MM.1S (cell line): ENCODE data around the gene KRT75.
"Not testable (repeated sequence)": the region's sequence is repeated elsewhere in the genome, so short reads cannot be mapped to it uniquely, and the experiment has no call there.

Source experiments
- DNase-seq: peaks from one replicate; pipeline ENCODE4 v3.0.0-alpha.2; 2015
- H2AFZ ChIP-seq: fragments of 300-600 bp; sonication (generic); 2 replicates; pipeline ENCODE4 v1.6.0; 2016; ENCODE audit warnings: antibody characterized with exemption, low read length
- H3F3A ChIP-seq: fragments of 300-600 bp; sonication (generic); 2 replicates; pipeline ENCODE4 v1.6.1; 2016; ENCODE audit warnings: mild to moderate bottlenecking, antibody characterized with exemption, low read length, moderate library complexity, mixed read lengths; ENCODE audit not compliant: insufficient read depth
- H3K27ac ChIP-seq: fragments of 300-600 bp; sonication (generic); 2 replicates; pipeline ENCODE4 v1.5.1; 2016; ENCODE audit warnings: mild to moderate bottlenecking, low read length
- H3K27me3 ChIP-seq: fragments of 300-600 bp; sonication (generic); replicated peaks from 2 replicates; pipeline ENCODE4 v1.6.0; 2016; ENCODE audit warnings: low read length; ENCODE audit not compliant: insufficient read depth
- H3K36me3 ChIP-seq: fragments of 300-600 bp; sonication (generic); replicated peaks from 2 replicates; pipeline ENCODE4 v1.6.1; 2016; ENCODE audit warnings: mild to moderate bottlenecking, low read length, mixed read lengths; ENCODE audit not compliant: insufficient read depth
- H3K4me1 ChIP-seq: fragments of 300-600 bp; sonication (generic); 2 replicates; pipeline ENCODE4 v1.6.1; 2016; ENCODE audit warnings: low read length, mixed read lengths
- H3K4me2 ChIP-seq: fragments of 300-600 bp; sonication (generic); 2 replicates; pipeline ENCODE4 v1.6.0; 2016; ENCODE audit warnings: low read depth, low read length
- H3K4me3 ChIP-seq: fragments of 300-600 bp; sonication (generic); 2 replicates; pipeline ENCODE4 v1.5.1; 2016; ENCODE audit warnings: low read length, mixed read lengths
- H3K79me2 ChIP-seq: fragments of 300-600 bp; sonication (generic); 2 replicates; pipeline ENCODE4 v1.6.1; 2016; ENCODE audit warnings: mixed run types, low read length, mixed read lengths
- H3K9ac ChIP-seq: fragments of 300-600 bp; sonication (generic); 2 replicates; pipeline ENCODE4 v1.6.1; 2016; ENCODE audit warnings: low read length, mixed read lengths
- H3K9me2 ChIP-seq: fragments of 300-600 bp; sonication (generic); replicated peaks from 2 replicates; pipeline ENCODE4 v1.6.1; 2016; ENCODE audit warnings: mild to moderate bottlenecking, low read length, mixed read lengths; ENCODE audit not compliant: insufficient read depth
- H3K9me3 ChIP-seq: fragments of 300-600 bp; sonication (generic); replicated peaks from 2 replicates; pipeline ENCODE4 v1.6.1; 2016; ENCODE audit warnings: mild to moderate bottlenecking, low read length, mixed read lengths; ENCODE audit not compliant: insufficient read depth
- H4K20me1 ChIP-seq: fragments of 300-600 bp; sonication (generic); 2 replicates; pipeline ENCODE4 v1.6.1; 2016; ENCODE audit warnings: mild to moderate bottlenecking, low read length, moderate library complexity, mixed read lengths; ENCODE audit not compliant: insufficient read depth
- EZH2 ChIP-seq: fragments of 300-600 bp; sonication (generic); optimal IDR thresholded peaks from 2 replicates; pipeline ENCODE3; 2017; ENCODE audit warnings: low read depth, mild to moderate bottlenecking, antibody characterized with exemption, low read length, mixed read lengths
- EZH2phosphoT487 ChIP-seq: fragments of 300-600 bp; sonication (generic); IDR thresholded peaks from 2 replicates; pipeline ENCODE4 v1.6.1; 2018; ENCODE audit warnings: antibody characterized with exemption, low read length
- TF ChIP-seq, protein P1 (sequence below): fragments of 300-600 bp; sonication (generic); IDR thresholded peaks from 2 replicates; pipeline ENCODE4 v1.5.1; 2016; ENCODE audit warnings: antibody characterized with exemption, low read length, mixed read lengths

KRT75 gene

GRCh38 chr12:52448228-52448627, 14.1 kb upstream of the KRT75 start:
- H3K4me2 ChIP-seq = no peak overlapping the region
- no peak overlapping the region for H2AFZ ChIP-seq
- H3K36me3 ChIP-seq = no peaks in the 10 kb centered on the region
- no peaks in the 10 kb centered on the region for H3K79me2 ChIP-seq
- H3K9me3 ChIP-seq = no peaks in the 10 kb centered on the region
- no peaks in the 10 kb centered on the region for H3K9me2 ChIP-seq
- H3K4me3 ChIP-seq = no peak overlapping the region
- H4K20me1 ChIP-seq = no peaks in the 10 kb centered on the region
- H3K27ac ChIP-seq = no peak overlapping the region
- TF ChIP-seq, protein P1, sequence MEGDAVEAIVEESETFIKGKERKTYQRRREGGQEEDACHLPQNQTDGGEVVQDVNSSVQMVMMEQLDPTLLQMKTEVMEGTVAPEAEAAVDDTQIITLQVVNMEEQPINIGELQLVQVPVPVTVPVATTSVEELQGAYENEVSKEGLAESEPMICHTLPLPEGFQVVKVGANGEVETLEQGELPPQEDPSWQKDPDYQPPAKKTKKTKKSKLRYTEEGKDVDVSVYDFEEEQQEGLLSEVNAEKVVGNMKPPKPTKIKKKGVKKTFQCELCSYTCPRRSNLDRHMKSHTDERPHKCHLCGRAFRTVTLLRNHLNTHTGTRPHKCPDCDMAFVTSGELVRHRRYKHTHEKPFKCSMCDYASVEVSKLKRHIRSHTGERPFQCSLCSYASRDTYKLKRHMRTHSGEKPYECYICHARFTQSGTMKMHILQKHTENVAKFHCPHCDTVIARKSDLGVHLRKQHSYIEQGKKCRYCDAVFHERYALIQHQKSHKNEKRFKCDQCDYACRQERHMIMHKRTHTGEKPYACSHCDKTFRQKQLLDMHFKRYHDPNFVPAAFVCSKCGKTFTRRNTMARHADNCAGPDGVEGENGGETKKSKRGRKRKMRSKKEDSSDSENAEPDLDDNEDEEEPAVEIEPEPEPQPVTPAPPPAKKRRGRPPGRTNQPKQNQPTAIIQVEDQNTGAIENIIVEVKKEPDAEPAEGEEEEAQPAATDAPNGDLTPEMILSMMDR = no peak
- TF ChIP-seq EZH2 (no peak), EZH2phosphoT487 (no peak)
- DNase-seq = peak; percentile 16
- H3F3A ChIP-seq = no peaks in the 10 kb centered on the region
- H3K9ac ChIP-seq = no peak overlapping the region
- H3K4me1 ChIP-seq = no peaks in the 10 kb centered on the region
- no peaks in the 10 kb centered on the region; the same call in 1 of the 2 replicates for H3K27me3 ChIP-seq

- not testable (repeated sequence) for H3K9me2 ChIP-seq, H3K27me3 ChIP-seq, H3K79me2 ChIP-seq, H3F3A ChIP-seq, H3K9me3 ChIP-seq, H3K27ac ChIP-seq, H3K9ac ChIP-seq, H4K20me1 ChIP-seq, H3K4me1 ChIP-seq, DNase-seq, H3K4me3 ChIP-seq, H3K36me3 ChIP-seq, H2AFZ ChIP-seq, H3K4me2 ChIP-seq
Measured at GRCh38 chr12:52447196-52447595, 13.0 kb upstream of the KRT75 start.

GRCh38 chr12:52446367-52447045, 12.3 kb upstream of the KRT75 start:
- H3K9ac ChIP-seq = no peak overlapping the region
- no peaks in the 10 kb centered on the region for H3F3A ChIP-seq
- no peaks in the 10 kb centered on the region for H3K4me1 ChIP-seq
- no peak for DNase-seq
- no peaks in the 10 kb centered on the region for H3K9me3 ChIP-seq
- H3K9me2 ChIP-seq = no peaks in the 10 kb centered on the region
- H3K36me3 ChIP-seq = no peaks in the 10 kb centered on the region
- no peak overlapping the region for H3K4me2 ChIP-seq
- no peak overlapping the region for H2AFZ ChIP-seq
- H3K79me2 ChIP-seq = no peaks in the 10 kb centered on the region
- H3K27me3 ChIP-seq = peaks cover 12% of the 10 kb centered on the region; the same call in 1 of the 2 replicates
- H3K4me3 ChIP-seq = no peak overlapping the region
- TF ChIP-seq, protein P1 = no peak
- TF ChIP-seq EZH2 (no peak), EZH2phosphoT487 (no peak)
- no peaks in the 10 kb centered on the region for H4K20me1 ChIP-seq
- H3K27ac ChIP-seq = no peak overlapping the region

GRCh38 chr12:52445876-52446275, 11.7 kb upstream of the KRT75 start:
- Histone ChIP-seq H3K4me2 (no peak overlapping the region), H3K9ac (no peak overlapping the region), H3K4me1 (no peaks in the 10 kb centered on the region), H3K9me2 (no peaks in the 10 kb centered on the region), H3K27me3 (peaks cover 18% of the 10 kb centered on the region; the same call in 1 of the 2 replicates), H3K9me3 (no peaks in the 10 kb centered on the region), H3K79me2 (no peaks in the 10 kb centered on the region), H3F3A (no peaks in the 10 kb centered on the region), H3K36me3 (no peaks in the 10 kb centered on the region), H3K27ac (no peak overlapping the region), H3K4me3 (no peak overlapping the region), H2AFZ (no peak overlapping the region), H4K20me1 (no peaks in the 10 kb centered on the region)
- no peak for TF ChIP-seq EZH2phosphoT487
- TF ChIP-seq EZH2 = no peak
- TF ChIP-seq, protein P1 = no peak
- no peak for DNase-seq
